CD4-positive, alpha-beta T cell (primary cell): ENCODE measurements around the gene MEGF11. TPM values are rescaled to one million over a fixed set of nuclear protein-coding genes. Genes with fewer than 3 reads are reported as not detected.

Experiments used
- ATAC-seq: fragments of 200-7000 bp; cut with Tn5 transposase; one replicate; pipeline ENCODE4 v1.10.0; 2022; ENCODE audit warnings: mild to moderate bottlenecking; ENCODE audit not compliant: poor library complexity
- CTCF ChIA-PET: fragments of 350-600 bp; sonication (Branson Sonifier 250); formaldehyde crosslinking; loops from one replicate; lab custom pipeline; 2021; ENCODE audit warnings: antibody characterized with exemption, inconsistent platforms; lab: Charles Lee
- POLR2A ChIA-PET: fragments of 350-600 bp; sonication (Branson Sonifier 250); formaldehyde crosslinking; loops from one replicate; lab custom pipeline; 2021; ENCODE audit warnings: antibody characterized with exemption, inconsistent platforms; lab: Charles Lee
- DNase-seq, 14 experiments: peaks; one replicate each; pipeline ENCODE4 v3.0.0-alpha.2; 2013 to 2020; ENCODE audit warnings: mixed read lengths in 2 of 14
- H3K27ac ChIP-seq, 2 donors: one replicate each; pipeline versions ENCODE4 v1.5.1 to v1.7.0; 2013; ENCODE audit warnings: low read length in 2 of 2, low read depth in 1 of 2, mild to moderate bottlenecking in 1 of 2
- H3K27me3 ChIP-seq, 2 experiments: 1 replicate in 1 of 2; 2 replicates in 1 of 2; pipeline versions ENCODE4 v1.6.1 to v1.7.0; 2013; ENCODE audit warnings: low read length in 2 of 2, control low read depth in 1 of 2, mild to moderate bottlenecking in 1 of 2, moderate library complexity in 1 of 2; ENCODE audit not compliant: insufficient read depth in 2 of 2, control insufficient read depth in 1 of 2
- H3K36me3 ChIP-seq: one replicate; pipeline ENCODE4 v1.6.1; 2013; ENCODE audit warnings: low read length, control low read depth; ENCODE audit not compliant: insufficient read depth
- H3K4me1 ChIP-seq: one replicate; pipeline ENCODE4 v1.6.1; 2013; ENCODE audit warnings: low read length, control low read depth; ENCODE audit not compliant: insufficient read depth
- H3K4me3 ChIP-seq: one replicate; pipeline ENCODE4 v1.5.1; 2013; ENCODE audit warnings: mild to moderate bottlenecking, low read length, moderate library complexity
- H3K9me3 ChIP-seq, 2 experiments: 1 replicate in 1 of 2; 2 replicates in 1 of 2; pipeline versions ENCODE4 v1.6.1 to v1.7.0; 2013; ENCODE audit warnings: low read length in 2 of 2, mild to moderate bottlenecking in 2 of 2, control low read depth in 1 of 2, moderate library complexity in 1 of 2; ENCODE audit not compliant: control insufficient read depth in 1 of 2, insufficient read depth in 1 of 2
- H3K27ac Mint-ChIP-seq: one replicate; pipeline ENCODE4 v1.8.0; 2020; ENCODE audit warnings: mixed read lengths
- H3K27me3 Mint-ChIP-seq: one replicate; pipeline ENCODE4 v1.8.0; 2021; ENCODE audit warnings: mixed read lengths
- H3K36me3 Mint-ChIP-seq: one replicate; pipeline ENCODE4 v1.8.0; 2021; ENCODE audit warnings: low read depth, mixed read lengths
- H3K4me1 Mint-ChIP-seq: one replicate; pipeline ENCODE4 v1.8.0; 2021; ENCODE audit warnings: low read depth, mixed read lengths
- H3K4me3 Mint-ChIP-seq: one replicate; pipeline ENCODE4 v1.8.0; 2020; ENCODE audit warnings: mild to moderate bottlenecking, mixed read lengths
- H3K9me3 Mint-ChIP-seq: one replicate; pipeline ENCODE4 v1.8.0; 2020; ENCODE audit warnings: mixed read lengths
- CTCF ChIP-seq: fragments of 200-600 bp; IDR thresholded peaks from one replicate; pipeline ENCODE4 v1.8.0; 2022; ENCODE audit warnings: antibody characterized with exemption, mild to moderate bottlenecking
- intact Hi-C, 2 experiments: fragments of 100-400 bp; cut with DNase I in 1 of 2; cut with micrococcal nuclease in 1 of 2; formaldehyde crosslinking; loops; one replicate each; pipeline versions ENCODE4 v1.15.1 to v1.9.0; 2023 to 2025; cut with DNase I, micrococcal nuclease
- total RNA-seq, 174 experiments: library from RNA in 2 of 174; stranded (reverse) in 2 of 174; gene quantifications; one replicate each; pipeline ENCODE4 v1.2.3 and lab custom pipeline; 2021 to 2026

Gene MEGF11
- total RNA-seq, 2 experiments from 2014 or later = not detected

DNA sequence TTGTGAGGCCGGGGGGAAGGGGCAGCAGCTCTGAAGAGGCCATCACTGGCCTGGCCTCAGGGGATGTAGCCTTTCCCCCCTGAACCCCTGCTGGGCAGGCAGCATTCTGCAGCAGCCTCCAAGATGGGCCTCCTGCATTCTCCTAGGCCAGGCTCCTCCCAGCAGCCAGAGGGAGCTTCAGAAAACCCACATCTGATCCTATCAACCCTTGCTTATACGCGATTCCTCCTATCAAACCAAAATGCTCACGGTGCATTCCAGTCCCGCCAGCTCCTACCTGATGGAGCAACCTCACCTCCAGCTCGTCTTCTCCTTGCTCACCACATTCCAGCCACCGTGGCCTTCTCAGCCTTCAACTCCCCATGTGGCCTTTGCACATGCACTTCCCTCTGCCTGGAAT is 85.7 kb downstream of the MEGF11 start:
- Mint-ChIP-seq H3K4me1 (no peaks in the 10 kb centered on the region), H3K36me3 (no peaks in the 10 kb centered on the region), H3K9me3 (no peaks in the 10 kb centered on the region), H3K27me3 (peaks cover 5% of the 10 kb centered on the region), H3K27ac (no peak overlapping the region), H3K4me3 (no peak overlapping the region)
- no peaks in the 10 kb centered on the region for H3K36me3 ChIP-seq
- peaks cover 0 to 3% of the 10 kb centered on the region in 2 experiments for H3K9me3 ChIP-seq
- POLR2A ChIA-PET = no interaction called here
- ATAC-seq (no peak), DNase-seq (no peak)
- CTCF ChIA-PET = interaction anchor here (1.2 kb wide), 1 partner anchor 9 kb away, joined by 4 read pairs; no protein-coding TSS in a partner anchor
- intact Hi-C loops = no loop called here
- no peaks in the 10 kb centered on the region for H3K4me1 ChIP-seq
- H3K27me3 ChIP-seq = no peaks in the 10 kb centered on the region
- no peak overlapping the region for H3K4me3 ChIP-seq
- TF ChIP-seq CTCF = no peak
- no peak overlapping the region for H3K27ac ChIP-seq

GRCh38 chr15:66165856-66166255 is 87.7 kb downstream of the MEGF11 start:
- Histone ChIP-seq H3K27me3 (no peaks in the 10 kb centered on the region), H3K4me1 (no peaks in the 10 kb centered on the region), H3K27ac (no peak overlapping the region), H3K9me3 (peaks cover 0 to 3% of the 10 kb centered on the region in 2 experiments), H3K36me3 (no peaks in the 10 kb centered on the region), H3K4me3 (no peak overlapping the region)
- no peaks in the 10 kb centered on the region for H3K4me1 Mint-ChIP-seq
- TF ChIP-seq CTCF = no peak
- ATAC-seq (no peak), DNase-seq (no peak)
- no peak overlapping the region for H3K27ac Mint-ChIP-seq
- no peak overlapping the region for H3K4me3 Mint-ChIP-seq
- H3K36me3 Mint-ChIP-seq = no peaks in the 10 kb centered on the region
- CTCF ChIA-PET = interaction anchor here (0.6 kb wide), 1 partner anchor 12 kb away, joined by 4 read pairs; no protein-coding TSS in a partner anchor
- no peaks in the 10 kb centered on the region for H3K9me3 Mint-ChIP-seq
- intact Hi-C loops = no loop called here
- H3K27me3 Mint-ChIP-seq = no peaks in the 10 kb centered on the region
- POLR2A ChIA-PET = no interaction called here

GRCh38 chr15:66164788-66165187 is 88.8 kb downstream of the MEGF11 start:
- H3K27ac Mint-ChIP-seq = no peak overlapping the region
- ChIA-PET POLR2A (no interaction called here), CTCF (interaction anchor here (0.6 kb wide), 1 partner anchor 871 kb away, joined by 3 read pairs; no protein-coding TSS in a partner anchor)
- no peaks in the 10 kb centered on the region for H3K9me3 Mint-ChIP-seq
- DNase-seq (no peak), ATAC-seq (no peak)
- no peaks in the 10 kb centered on the region for H3K27me3 ChIP-seq
- H3K27me3 Mint-ChIP-seq = no peaks in the 10 kb centered on the region
- no peak overlapping the region for H3K27ac ChIP-seq
- intact Hi-C loops = no loop called here
- no peaks in the 10 kb centered on the region for H3K36me3 ChIP-seq
- H3K9me3 ChIP-seq = peaks cover 0 to 3% of the 10 kb centered on the region in 2 experiments
- H3K4me3 Mint-ChIP-seq = no peak overlapping the region
- H3K4me1 ChIP-seq = no peaks in the 10 kb centered on the region
- no peak overlapping the region for H3K4me3 ChIP-seq
- no peak for TF ChIP-seq CTCF
- no peaks in the 10 kb centered on the region for H3K4me1 Mint-ChIP-seq
- no peaks in the 10 kb centered on the region for H3K36me3 Mint-ChIP-seq
